GM19463 (cell line): ENCODE data around the gene TGFB1.
"Not testable (repeated sequence)": the region's sequence is repeated elsewhere in the genome, so short reads cannot be mapped to it uniquely, and the experiment has no call there.

Experiments used
- ATAC-seq: cut with Tn5 transposase; IDR thresholded peaks from one replicate; pipeline ENCODE4 v1.9.1; 2021; ENCODE audit warnings: mild to moderate bottlenecking, moderate library complexity; ENCODE audit not compliant: unreplicated experiment

TGFB1 gene

DNA sequence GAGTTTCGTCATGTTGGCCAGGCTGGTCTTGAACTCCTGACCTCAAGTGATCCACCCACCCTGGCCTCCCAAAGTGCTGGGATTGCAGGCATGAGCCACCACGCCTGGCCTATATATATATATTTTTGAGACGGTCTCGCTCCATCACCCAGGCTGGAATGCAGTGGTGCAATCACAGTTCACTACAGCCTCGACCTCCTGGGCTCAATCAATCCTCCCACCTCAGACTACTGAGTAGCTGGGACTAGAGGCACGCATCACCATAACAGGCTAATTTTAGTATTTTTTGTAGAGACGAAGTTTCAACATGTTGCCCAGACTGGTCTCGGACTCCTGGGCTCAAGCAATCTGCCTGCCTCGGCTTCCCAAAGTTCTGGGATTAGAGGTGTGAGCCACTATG, 6.8 kb downstream of the TGFB1 start:
- ATAC-seq = not testable (repeated sequence)

DNA sequence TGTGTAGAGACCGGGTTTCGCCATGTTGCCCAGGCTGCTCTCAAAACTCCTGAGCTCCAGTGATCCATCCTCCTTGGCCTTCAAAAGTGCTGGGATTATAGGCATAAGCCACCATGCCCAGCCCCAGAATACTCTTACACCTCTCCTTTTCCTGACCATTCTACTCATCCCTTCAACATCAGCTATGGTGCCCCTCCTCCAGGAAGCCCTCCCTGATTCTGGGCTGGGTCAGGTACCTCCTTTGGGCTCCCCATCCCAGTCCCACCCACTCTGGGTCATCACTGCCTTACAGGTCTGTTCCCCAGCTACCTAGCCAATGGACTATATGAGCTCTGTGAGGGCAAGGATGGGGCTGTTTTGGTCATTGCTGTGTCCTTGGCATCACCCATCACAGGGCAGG, 9.6 kb downstream of the TGFB1 start:
- ATAC-seq = no peak

DNA sequence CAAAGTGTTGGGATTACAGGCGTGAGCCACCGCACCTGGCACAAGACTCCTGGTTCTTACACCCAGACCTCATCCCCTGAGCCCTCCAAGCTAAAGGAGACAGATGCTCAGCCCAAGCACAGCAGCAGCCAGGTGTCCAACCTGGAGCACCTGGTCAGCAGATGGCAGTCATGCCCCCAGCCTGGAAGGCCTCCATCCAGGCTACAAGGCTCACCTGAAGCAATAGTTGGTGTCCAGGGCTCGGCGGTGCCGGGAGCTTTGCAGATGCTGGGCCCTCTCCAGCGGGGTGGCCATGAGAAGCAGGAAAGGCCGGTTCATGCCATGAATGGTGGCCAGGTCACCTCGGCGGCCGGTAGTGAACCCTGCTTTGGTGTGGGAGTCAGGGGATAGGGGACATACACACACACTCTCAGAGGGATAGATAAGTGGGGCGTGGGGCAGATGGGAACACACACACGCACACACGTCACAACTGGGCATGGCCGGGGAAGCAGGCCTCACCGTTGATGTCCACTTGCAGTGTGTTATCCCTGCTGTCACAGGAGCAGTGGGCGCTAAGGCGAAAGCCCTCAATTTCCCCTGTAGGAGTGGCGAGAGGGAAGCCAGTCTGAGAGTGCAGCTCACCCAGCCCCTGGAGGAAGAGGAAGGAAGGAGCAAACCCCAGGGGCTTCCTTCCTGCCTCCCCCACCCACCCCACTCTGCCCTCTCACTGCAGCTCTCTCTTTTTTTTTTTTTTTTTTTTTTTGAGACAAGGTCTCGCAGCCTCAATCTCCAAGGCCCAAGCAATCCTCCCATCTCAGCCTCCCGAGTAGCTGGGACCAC, 11.8 kb downstream of the TGFB1 start:
- ATAC-seq = no peak

DNA sequence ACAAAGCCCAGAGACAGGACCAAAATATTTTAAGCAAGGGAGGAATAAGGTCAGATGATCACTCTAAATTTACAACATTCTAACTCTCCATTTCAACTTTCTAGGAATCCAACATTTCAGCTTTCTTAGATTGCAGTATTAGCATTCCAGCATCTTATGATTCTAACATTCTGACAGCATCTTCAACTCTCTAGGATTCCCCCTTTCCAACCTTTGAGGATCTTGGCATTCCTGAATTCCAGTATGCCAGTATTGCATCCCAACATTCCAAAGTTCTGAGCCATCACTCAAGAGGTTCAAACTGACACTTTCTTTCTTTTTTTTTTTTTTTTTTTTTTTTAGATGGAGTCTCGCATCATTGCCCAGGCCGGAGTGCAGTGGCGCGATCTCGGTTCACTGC, 13.8 kb downstream of the TGFB1 start:
- ATAC-seq = no peak

DNA sequence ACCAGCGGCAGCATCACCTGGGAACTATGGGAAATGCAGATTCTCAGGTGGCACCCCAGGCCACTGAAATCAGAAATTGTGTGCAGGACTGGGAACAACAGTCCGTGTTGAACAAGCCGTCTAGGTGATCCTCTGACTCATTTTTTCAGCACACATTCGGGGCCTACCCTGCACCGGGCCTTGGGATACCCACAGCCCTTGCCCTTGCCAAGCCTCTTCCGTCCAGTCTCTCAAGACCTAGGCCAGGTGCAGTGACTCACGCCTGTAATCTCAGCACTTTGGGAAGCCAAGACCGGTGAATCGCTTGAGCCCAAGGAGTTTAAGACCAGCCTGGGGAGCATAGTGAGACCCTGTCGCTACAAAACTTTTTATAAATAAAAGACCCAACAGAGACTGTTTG, 18.3 kb downstream of the TGFB1 start:
- ATAC-seq = no peak

DNA sequence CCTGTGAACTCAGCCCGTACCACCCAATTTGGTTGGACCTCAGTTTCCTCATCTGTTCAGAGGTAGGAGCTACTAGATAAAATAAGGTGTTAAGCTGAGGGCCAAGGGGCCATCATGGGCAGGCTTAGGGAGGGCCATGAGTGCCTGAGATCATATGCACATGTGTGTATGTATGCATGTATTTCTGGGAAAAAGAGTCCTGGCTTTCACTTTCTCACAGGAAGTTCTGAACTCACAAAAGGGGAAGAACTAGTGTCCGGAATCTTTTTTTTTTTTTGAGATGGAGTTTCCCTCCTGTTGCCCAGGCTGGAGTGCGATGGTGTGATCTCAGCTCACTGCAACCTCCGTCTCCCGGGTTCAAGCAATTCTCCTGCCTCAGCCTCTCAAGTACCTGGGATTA, 18.9 kb downstream of the TGFB1 start:
- ATAC-seq = no peak

DNA sequence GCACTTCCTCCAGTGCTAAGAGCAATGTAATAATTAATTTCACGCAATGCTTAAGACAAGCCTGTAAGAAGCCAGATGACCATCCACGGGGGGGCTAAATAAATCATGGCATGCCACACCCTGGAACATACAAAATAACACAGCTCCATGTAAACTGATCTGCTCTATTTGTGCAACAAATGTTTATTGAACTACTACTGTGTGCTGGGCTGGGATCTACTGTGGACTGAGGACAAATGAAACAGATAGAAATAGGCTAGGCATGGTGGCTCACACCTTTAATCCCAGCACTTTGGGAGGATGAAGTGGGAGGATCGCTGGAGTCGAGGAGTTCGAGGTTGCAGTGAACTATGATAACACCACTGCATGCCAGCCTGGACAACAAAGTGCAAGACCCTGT, 21.3 kb downstream of the TGFB1 start:
- no peak for ATAC-seq

DNA sequence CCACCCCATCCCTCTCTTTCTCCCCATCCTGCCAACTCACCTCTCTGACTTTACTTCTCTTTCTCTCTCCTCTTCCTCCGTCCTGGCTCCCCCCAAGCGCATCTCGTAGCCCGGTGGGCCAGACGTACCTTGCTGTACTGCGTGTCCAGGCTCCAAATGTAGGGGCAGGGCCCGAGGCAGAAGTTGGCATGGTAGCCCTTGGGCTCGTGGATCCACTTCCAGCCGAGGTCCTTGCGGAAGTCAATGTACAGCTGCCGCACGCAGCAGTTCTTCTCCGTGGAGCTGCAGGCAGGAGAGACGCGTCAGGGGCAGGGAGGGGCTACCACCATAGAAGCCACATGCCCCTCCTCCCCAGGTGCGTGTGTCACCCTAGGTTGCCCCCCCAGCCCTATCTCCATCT, 21.7 kb downstream of the TGFB1 start:
- ATAC-seq = no peak

DNA sequence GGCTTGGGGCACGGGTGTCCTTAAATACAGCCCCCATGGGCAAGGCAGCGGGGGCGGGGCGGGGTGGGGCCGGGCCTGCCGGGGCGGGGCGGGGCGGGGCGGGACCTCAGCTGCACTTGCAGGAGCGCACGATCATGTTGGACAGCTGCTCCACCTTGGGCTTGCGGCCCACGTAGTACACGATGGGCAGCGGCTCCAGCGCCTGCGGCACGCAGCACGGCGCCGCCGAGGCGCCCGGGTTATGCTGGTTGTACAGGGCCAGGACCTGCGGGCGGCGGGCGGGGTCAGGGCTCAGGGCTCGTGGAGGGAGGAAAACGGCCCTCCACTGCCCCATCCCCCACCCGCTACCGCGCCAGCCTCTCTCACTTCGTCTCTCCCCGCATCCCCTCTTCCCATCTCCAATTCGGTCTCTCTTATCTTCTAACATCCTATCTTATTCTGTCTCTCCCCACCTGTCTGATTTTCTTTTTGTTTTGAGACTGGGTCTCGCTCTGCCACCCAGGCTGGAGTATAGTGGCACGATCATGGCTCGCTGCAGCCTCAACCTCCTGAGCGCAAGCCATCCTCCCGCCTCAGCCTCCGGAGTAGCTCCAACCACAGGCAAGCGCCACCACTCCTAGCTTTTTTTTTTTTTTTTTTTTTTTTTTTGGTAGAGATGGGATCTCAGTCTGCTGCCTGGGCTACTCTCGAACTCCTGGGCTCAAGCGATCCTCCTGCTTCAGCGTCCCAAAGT, 22.6 kb downstream of the TGFB1 start:
- no peak for ATAC-seq

DNA sequence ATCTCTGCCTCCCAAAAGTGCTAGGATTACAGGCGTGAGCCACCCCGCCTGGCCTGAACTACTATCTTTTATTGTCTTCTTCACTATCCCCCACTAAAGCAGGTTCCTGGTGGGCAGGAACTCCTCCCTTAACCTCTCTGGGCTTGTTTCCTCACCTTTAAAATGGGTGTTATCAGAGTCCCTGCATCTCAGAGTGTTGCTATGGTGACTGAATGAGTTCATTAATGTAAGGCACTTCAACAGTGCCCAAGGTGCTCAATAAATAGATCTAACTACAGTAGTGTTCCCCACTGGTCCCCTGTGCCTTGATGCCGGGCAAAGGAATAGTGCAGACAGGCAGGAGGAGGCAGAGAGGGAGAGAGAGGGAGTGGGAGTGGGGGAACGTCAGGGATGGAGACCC, 23.2 kb downstream of the TGFB1 start:
- ATAC-seq = no peak

DNA sequence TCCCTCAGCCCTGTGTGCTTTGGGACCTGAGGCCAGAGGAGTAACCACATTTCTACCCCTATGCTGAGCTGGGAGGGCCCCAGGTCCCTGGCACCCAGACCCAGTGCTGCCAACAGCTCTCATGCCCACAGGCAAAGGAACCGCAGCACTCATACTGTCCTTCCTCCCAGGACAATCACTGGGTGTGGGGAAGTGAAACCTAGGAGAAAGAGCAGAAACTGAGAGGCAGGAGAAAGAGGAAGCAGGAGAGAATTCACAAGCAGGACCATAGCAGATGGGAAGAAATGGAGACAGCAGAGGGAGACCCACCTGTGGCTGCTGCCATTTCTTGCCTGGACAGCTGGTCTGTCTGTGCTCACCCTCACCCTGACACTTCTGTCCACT, 24.9 kb downstream of the TGFB1 start:
- no peak for ATAC-seq

DNA sequence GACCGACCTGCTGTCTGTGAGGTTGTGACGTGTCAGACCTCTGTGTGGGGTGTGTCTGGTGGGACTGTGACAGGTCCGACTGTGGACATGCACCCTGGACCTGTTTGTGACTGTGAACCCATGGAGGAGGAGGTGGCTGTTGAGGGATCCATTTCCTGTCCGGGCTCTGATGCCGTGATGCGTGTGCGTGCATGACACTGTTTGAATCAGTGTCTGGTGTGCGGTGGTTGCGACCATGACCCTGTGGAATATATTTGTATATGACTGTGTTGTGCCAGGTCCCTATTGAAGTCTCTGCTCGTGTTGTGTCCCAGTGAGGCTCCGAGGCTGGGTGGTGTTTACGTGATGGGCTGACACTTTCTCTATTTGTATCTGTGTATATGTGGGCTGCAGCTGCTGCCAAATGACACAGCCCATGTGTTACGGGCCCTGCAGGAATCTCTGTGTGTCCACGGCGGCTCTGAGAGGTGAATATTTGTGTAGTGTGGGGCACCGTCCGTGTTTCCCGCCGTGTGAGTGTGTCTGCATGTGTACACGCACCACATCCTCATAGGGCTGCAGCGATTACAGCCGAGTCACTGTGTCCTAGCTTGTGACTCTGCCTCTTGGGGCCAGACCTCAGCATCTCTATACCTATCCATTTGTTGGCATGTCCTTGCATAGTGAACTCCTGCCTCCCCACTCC, 25.4 kb downstream of the TGFB1 start:
- ATAC-seq = no peak

DNA sequence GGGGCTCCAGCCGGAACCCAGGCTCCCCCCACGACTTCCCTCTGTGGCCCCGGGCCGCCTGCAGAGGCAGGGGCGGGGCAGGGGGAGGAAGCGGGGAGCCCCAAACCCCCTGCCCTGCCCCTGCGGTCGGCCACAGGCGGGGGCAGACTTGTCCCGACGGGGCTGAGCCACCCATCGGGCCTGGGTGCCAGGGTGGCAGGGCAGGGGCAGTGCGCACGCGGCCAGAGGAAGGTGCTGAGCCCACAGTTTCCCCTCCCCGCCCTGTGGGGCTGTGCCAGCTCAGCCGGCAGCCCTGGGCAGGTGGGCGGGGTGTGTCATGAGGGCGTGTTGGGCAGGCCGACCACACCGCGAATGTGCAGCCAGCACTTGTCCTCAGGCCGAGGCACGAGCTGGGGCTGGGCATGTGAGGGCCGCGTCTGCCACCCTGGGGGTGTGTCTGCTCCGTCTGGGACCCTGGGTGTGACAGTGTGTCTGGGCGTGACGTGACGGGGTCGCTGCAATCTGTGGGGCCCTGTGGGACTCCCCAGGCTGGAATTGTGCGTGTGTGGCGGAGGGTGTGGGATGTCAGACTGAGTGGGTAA, 26.1 kb downstream of the TGFB1 start:
- ATAC-seq = peak; percentile 72

DNA sequence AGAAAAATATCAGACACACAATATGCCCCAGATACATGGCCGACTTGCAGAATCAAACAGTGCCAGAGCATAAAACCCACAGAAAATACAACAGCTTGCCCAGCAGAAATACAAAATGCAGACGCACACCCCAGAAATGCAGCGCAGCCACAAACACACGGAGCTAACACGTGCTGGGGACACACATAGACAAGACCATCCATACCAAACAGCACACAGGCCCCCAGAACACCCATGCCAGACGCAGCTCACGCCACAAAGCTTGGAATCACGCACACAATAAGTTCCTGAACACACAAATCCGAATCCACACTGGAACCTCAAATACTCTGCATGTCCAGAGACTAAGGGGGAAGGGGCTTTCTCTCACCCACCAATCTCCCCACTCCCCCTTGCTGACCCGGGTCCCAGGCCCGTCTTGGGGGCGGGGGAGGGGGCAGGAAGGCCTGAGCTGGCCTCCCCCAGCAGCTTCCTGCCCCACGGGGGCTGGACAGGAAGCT, 26.6 kb downstream of the TGFB1 start:
- ATAC-seq = no peak

DNA sequence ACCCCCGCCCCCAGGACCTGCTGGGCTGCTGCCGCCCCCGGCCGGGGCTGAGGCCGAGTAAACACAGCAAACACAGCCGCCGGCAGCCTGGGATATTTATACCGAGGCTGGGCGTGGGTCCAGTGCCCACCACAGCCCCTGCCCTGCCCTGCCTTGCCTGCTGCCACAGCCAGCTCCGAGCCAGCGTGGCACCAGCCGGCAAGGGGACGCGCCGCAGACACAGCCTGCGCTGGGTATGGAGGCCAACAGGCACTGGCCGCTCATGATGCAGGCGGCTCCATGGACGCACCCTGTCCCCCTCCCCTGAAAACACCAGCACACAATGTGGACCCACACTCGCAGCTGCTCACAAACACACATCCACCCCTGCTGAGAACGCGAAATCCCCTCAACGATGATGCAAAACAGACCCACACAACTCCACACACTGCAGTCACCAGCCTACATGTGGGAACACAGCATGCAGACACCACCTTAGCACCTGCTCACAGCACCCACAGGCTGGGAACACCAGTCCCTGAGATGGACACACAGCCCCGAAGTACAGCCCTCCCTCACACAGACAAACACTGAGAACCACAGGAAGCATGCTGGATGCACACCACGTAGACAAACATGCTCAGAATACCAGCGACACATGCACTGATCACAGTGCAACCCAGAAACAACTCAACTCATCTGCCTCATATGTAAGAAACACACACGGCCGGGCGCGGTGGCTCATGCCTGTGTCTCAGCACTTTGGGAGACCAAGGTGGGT, 27.6 kb downstream of the TGFB1 start:
- ATAC-seq = no peak

DNA sequence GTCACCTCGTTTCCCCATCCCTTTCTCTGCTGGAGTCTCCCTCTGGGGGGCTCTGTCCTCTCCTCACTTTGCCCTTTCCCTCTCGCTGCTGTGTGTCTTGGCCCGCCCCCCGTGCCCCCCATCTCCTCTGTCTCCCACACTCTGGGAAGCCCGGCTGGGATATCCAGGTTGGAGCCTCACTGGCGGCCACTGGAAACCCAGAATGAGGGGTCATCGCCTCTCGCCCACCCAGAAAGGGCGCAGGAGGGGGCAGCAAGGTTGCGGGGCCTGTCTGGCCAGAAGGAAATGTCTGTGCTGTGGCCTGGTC, 28.1 kb downstream of the TGFB1 start:
- no peak for ATAC-seq

DNA sequence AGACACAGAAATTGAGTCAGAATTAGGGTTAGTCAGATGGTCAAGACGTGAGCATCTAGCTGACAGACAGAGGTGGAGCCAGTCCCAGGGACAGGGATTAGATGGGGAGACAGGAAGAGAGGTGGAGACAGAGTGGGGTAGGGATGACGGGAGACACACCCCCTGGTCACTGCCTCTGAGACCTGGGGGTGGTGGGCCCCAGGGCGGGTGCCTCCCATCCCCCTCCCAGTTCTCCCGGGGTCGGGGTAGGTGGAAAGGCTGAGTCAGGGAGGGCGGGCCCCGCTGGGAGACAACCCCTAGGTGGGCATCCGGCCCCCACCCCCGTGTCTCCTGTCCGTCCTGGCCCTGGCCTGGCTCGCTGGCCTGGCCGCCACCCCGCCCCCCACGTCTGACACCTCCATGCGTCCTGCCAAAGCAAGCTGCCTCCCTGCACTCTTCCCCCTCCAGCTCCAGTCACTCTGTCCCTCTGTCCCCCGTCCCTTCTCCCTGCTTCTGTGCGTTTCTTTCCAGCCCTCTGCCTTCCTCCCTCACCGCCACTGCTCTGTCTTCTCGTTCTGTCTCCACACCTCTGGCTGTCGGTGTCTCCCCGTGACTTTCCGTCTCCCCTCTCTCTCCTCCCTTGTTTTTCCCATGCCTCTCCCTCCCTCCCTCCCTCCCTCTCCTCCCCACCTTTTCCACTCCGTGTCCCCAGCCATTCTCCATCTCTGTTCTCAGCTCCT, 28.6 kb downstream of the TGFB1 start:
- no peak for ATAC-seq

DNA sequence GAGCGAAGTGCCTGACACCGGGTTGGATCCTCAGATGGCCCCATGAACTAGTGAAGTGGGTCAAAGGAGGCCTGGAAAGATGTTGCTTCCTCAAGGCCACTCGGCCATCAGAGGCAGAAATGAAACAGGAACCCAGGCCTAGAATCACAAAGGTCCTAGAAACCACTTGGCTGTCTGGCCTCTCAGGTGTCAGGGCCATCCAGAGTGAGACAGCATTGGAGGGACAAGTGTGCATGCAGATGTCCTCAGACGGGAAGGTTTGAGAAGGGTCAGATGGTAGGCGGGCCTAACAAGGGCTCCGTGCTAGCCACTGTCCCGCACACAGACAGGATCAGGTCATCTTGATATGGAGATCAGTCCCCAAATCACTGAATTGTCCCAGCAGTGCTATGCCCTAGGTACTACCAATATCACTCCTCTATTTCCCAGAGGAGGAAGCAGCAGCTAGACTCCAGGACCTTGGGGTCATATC, 29.5 kb downstream of the TGFB1 start:
- ATAC-seq = no peak

DNA sequence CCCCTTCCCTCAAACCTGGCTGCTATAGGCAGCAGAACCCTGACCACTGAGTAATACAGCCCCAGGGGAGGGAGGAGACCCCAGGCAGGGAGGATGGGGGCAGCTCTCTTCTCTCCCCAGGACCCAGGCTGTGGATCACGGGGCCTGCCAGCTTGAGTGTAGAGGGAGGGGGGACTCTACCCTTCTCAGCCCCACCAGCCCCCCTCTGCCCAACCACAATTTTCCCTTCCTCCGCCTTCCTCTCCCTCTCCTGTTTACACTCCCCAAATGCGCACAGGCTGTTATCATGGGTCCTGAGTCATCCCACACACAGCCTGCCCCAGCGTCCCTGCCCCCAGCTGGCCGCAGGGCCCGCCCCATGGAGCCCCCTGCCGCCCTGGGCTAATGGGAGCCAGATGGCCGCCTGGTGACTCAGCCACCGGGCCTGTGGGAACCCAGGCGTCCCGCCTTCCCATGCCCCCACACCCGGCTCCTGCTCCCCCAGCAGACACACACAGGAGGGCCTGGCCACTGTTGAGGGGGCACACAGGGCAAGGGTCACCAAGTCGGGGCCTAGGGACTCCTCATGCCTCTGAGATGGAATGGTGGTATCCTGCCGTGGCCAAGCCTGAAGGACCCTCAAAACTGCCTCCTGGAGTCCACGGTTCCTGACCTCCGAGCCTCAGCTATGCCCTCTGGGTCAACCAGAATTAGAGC, 30.1 kb downstream of the TGFB1 start:
- no peak for ATAC-seq
